GM12801 (cell line): ENCODE measurements around the gene ASB13.

ENCODE experiments used
- CTCF ChIP-seq: IDR thresholded peaks from one replicate; pipeline ENCODE4 v1.5.1; 2011; ENCODE audit warnings: control low read depth; ENCODE audit not compliant: insufficient read length; ENCODE audit errors: extremely low read depth

Gene ASB13

GRCh38 chr10:5643346-5644067, 22.9 kb downstream of the ASB13 start:
- no peak for TF ChIP-seq CTCF

- no peak for TF ChIP-seq CTCF
Measured at GRCh38 chr10:5641501-5641900, 24.9 kb downstream of the ASB13 start.

- TF ChIP-seq CTCF, result no peak
Measured at GRCh38 chr10:5640501-5640900, 25.9 kb downstream of the ASB13 start.

GRCh38 chr10:5640036-5640435, 26.4 kb downstream of the ASB13 start:
- TF ChIP-seq CTCF, result no peak

GRCh38 chr10:5639066-5639465, 27.3 kb downstream of the ASB13 start:
- no peak for TF ChIP-seq CTCF

GRCh38 chr10:5638494-5638893, 27.9 kb downstream of the ASB13 start:
- no peak for TF ChIP-seq CTCF

- TF ChIP-seq CTCF, result no peak
Measured at GRCh38 chr10:5634918-5635317, 31.5 kb downstream of the ASB13 start.
